Superior temporal gyrus (tissue), 1 donor: Measurements from ENCODE around the gene GNMT.

ENCODE experiments used
- DNase-seq: peaks from one replicate; pipeline ENCODE4 v3.0.0-alpha.2; 2016; ENCODE audit errors: extremely low spot score

Gene GNMT

GRCh38 chr6:43013097-43013842 is 52.7 kb downstream of the GNMT start:
- DNase-seq: peak; percentile 27
